GM13977 (cell line): ENCODE measurements around the gene IGF1.
A peak's percentile ranks its signal among the peaks of the same experiment; 100 is the strongest.

Source experiments
- DNase-seq: peaks from one replicate; pipeline ENCODE4 v3.0.0; 2012; ENCODE audit warnings: low spot score
- CTCF ChIP-seq: IDR thresholded peaks from 2 replicates; pipeline ENCODE4 v1.5.1; 2012; ENCODE audit warnings: mild to moderate bottlenecking, control low read depth; ENCODE audit not compliant: insufficient read depth; ENCODE audit errors: extremely low read depth, missing control alignments
- in situ Hi-C: fragments of 300-500 bp; cut with MboI; formaldehyde crosslinking; loops from one replicate; pipeline ENCODE4 v1.12.0; 2022; ENCODE audit warnings: low sequenced_read_pairs, low pct_unique_long_range_greater_than_20kb, mixed read lengths, inconsistent platforms; ENCODE audit not compliant: unreplicated experiment

IGF1 gene

DNA sequence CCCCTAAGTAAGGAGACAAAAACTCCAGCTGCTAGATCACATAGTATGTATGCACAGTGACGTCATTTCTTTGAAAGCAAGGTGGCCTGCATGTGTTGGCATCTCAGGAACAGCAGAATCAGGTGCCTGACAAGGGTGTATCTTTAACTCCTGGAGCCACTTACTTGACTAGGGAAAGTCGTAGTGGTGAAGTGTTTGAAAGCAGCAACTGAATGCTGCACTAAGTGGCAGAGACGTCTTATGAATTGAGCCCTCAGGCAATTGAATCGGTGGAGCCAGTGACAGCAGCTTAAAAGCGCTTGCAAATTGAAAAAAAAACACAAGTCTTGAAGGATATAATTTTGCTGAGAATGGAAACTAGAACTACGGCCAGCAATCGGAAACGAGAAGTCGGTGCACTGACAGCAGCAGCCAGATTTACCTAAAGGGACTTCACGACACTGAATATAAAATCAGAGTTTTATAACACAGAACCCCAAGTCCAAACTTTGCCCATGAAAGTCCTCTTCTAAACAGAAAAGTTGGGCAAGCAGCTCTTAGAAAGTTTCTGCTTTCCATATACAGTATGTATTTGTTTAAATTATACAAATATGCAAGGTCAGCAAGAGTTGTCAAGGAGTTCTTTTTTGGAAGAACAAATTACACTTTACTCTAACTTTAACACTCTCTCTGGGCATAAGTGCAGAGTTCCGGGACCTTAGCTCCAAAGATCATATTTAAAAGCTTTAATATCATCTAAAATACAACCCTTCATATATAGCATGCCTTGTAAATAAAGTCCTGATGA is 1.1 kb downstream of the IGF1 start:
- no peak for TF ChIP-seq CTCF
- DNase-seq = no peak
- in situ Hi-C loops = no loop called here

DNA sequence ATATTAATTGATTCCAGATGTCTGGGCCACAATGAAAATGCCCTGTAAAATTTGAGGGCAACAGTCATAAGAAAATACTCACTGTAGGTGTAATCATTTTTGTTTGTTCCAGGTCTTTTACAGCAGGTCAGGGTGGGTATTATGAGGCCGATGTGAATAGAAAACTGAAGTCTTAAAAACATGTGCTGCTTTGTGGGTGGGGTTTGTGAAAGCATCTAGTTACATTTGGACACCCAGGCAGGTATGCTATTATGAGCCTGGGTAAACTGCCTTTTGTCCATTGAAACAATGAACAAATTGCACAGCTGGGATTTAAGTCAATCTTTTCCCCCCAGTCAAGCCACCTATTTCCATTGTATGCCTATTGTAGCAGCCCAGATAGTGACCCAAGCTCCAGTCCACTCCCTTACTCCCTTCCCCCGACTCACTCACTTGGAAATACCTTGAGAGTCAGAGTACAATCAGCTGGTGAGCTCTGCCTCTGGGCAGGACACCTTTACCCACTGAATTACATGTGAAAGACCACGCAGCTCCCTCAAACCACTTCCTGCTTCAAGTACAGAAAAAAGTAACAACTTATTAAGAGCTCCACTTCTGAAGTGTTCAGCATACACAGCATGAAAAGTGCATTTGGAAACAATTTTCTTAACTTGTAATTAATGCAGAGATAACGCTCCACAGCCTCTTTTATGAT is 1.8 kb downstream of the IGF1 start:
- in situ Hi-C loops = no loop called here
- DNase-seq = peak; percentile 27
- no peak for TF ChIP-seq CTCF

DNA sequence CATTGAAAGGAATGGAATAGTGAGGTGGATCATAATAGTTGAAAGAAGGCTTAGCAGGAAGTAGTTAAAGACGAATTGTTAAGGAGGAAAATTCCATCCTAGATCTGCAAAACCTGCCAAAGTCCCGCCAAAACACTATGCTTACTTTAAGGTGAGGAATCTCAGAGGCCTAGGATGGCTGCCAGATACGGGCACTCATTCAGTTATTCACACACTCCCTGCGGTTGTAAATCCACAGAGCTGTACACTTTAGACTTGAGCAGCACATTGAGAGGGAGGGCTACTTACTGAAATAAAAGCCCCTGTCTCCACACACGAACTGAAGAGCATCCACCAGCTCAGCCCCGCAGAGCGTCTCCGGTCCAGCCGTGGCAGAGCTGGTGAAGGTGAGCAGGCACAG is 5.0 kb downstream of the IGF1 start:
- in situ Hi-C loops = no loop called here
- no peak for DNase-seq
- TF ChIP-seq CTCF = no peak

GRCh38 chr12:102474438-102475064 is 5.8 kb downstream of the IGF1 start:
- in situ Hi-C loops = no loop called here
- no peak for DNase-seq
- no peak for TF ChIP-seq CTCF

GRCh38 chr12:102472496-102472895 is 7.9 kb downstream of the IGF1 start:
- DNase-seq = no peak
- TF ChIP-seq CTCF = no peak
- in situ Hi-C loops = no loop called here

DNA sequence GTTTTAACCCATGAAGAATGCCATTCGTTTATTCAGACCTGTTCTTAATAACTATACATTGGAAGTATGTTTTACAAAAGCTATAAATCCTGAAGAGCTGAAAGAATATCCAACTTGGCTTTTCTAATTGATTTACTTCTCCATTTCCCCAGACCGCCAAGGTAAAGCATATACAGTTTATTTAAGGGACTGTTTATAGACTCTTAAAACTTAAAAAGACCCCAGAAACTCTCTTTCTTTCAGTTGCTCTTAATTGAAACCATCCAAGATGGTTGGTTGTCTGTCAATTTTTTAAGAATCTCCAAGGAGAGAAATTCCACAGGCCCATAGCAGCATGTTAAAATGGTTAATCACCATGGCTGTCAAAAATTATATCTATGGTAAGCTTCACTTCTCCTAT is 8.8 kb downstream of the IGF1 start:
- no peak for TF ChIP-seq CTCF
- no peak for DNase-seq
- in situ Hi-C loops = no loop called here
